Measurements from ENCODE around the gene LRRC8D.

Gene LRRC8D

GRCh38 chr1:89935235-89935634 lies 114.4 kb downstream of the LRRC8D start:
- H3K9me3 ChIP-seq (ENCODE audit: insufficient read depth, low read depth, low read length), result no peaks in the 10 kb centered on the region
- H2AFZ ChIP-seq (ENCODE audit: low read length), result no peak overlapping the region
- H3K79me2 ChIP-seq (ENCODE audit: insufficient read depth, low read length), result peaks cover 5% of the 10 kb centered on the region; the same call in 1 of the 2 replicates
- H3K36me3 ChIP-seq (ENCODE audit: insufficient read depth, low read length), result peaks cover 58% of the 10 kb centered on the region; the same call in 1 of the 2 replicates
- TF ChIP-seq EZH2phosphoT487 (IDR thresholded peaks at IDR 0.05; ENCODE audit: borderline replicate concordance) (no peak), CTCF (conservative IDR thresholded peaks at IDR 0.05; ENCODE audit: low read length) (no peak)
- no peak overlapping the region for H3K9ac ChIP-seq (ENCODE audit: low read depth, low read length, poor library complexity, severe bottlenecking)
- H3K4me2 ChIP-seq (ENCODE audit: low read depth, low read length, poor library complexity, severe bottlenecking), result no peak overlapping the region
- no peaks in the 10 kb centered on the region for H3K27me3 ChIP-seq (ENCODE audit: insufficient read depth, low read length, poor library complexity, severe bottlenecking)
- H4K20me1 ChIP-seq (ENCODE audit: insufficient read depth, low read length, poor library complexity, severe bottlenecking), result no peaks in the 10 kb centered on the region
- no peaks in the 10 kb centered on the region for H3K9me2 ChIP-seq (replicated peaks; ENCODE audit: low read depth, low read length)
- H3K4me3 ChIP-seq (ENCODE audit: low read length, poor library complexity, severe bottlenecking), result no peak overlapping the region
- H3K4me1 ChIP-seq (ENCODE audit: insufficient read depth, low read length, poor library complexity, severe bottlenecking), result peaks cover 10% of the 10 kb centered on the region
- no peaks in the 10 kb centered on the region for H3F3A ChIP-seq (ENCODE audit: low read depth)

GRCh38 chr1:89936694-89937093 lies 115.9 kb downstream of the LRRC8D start:
- Histone ChIP-seq H4K20me1 (ENCODE audit: insufficient read depth, low read length, poor library complexity, severe bottlenecking) (no peaks in the 10 kb centered on the region), H3K4me3 (ENCODE audit: low read length, poor library complexity, severe bottlenecking) (no peak overlapping the region), H3F3A (ENCODE audit: low read depth) (no peaks in the 10 kb centered on the region), H3K9me3 (ENCODE audit: insufficient read depth, low read depth, low read length) (no peaks in the 10 kb centered on the region), H3K27me3 (ENCODE audit: insufficient read depth, low read length, poor library complexity, severe bottlenecking) (no peaks in the 10 kb centered on the region), H3K9me2 (replicated peaks; ENCODE audit: low read depth, low read length) (no peaks in the 10 kb centered on the region), H3K36me3 (ENCODE audit: insufficient read depth, low read length) (peaks cover 58% of the 10 kb centered on the region; the same call in 1 of the 2 replicates), H3K79me2 (ENCODE audit: insufficient read depth, low read length) (no peaks in the 10 kb centered on the region), H3K4me1 (ENCODE audit: insufficient read depth, low read length, poor library complexity, severe bottlenecking) (peaks cover 16% of the 10 kb centered on the region), H3K9ac (ENCODE audit: low read depth, low read length, poor library complexity, severe bottlenecking) (no peak overlapping the region), H3K4me2 (ENCODE audit: low read depth, low read length, poor library complexity, severe bottlenecking) (no peak overlapping the region), H2AFZ (ENCODE audit: low read length) (no peak overlapping the region)
- no peak for TF ChIP-seq CTCF (conservative IDR thresholded peaks at IDR 0.05; ENCODE audit: low read length)
- no peak for TF ChIP-seq EZH2phosphoT487 (IDR thresholded peaks at IDR 0.05; ENCODE audit: borderline replicate concordance)

- no peaks in the 10 kb centered on the region for H3K79me2 ChIP-seq (ENCODE audit: insufficient read depth, low read length)
- H3K9me2 ChIP-seq (replicated peaks; ENCODE audit: low read depth, low read length), result no peaks in the 10 kb centered on the region
- H3K4me3 ChIP-seq (ENCODE audit: low read length, poor library complexity, severe bottlenecking), result no peak overlapping the region
- peaks cover 47% of the 10 kb centered on the region; the same call in 1 of the 2 replicates for H3K36me3 ChIP-seq (ENCODE audit: insufficient read depth, low read length)
- no peak overlapping the region for H3K4me2 ChIP-seq (ENCODE audit: low read depth, low read length, poor library complexity, severe bottlenecking)
- H3F3A ChIP-seq (ENCODE audit: low read depth), result no peaks in the 10 kb centered on the region
- no peaks in the 10 kb centered on the region for H3K27me3 ChIP-seq (ENCODE audit: insufficient read depth, low read length, poor library complexity, severe bottlenecking)
- no peak for TF ChIP-seq EZH2phosphoT487 (IDR thresholded peaks at IDR 0.05; ENCODE audit: borderline replicate concordance)
- no peak overlapping the region for H2AFZ ChIP-seq (ENCODE audit: low read length)
- H4K20me1 ChIP-seq (ENCODE audit: insufficient read depth, low read length, poor library complexity, severe bottlenecking), result no peaks in the 10 kb centered on the region
- H3K9me3 ChIP-seq (ENCODE audit: insufficient read depth, low read depth, low read length), result no peaks in the 10 kb centered on the region
- H3K9ac ChIP-seq (ENCODE audit: low read depth, low read length, poor library complexity, severe bottlenecking), result no peak overlapping the region
- peaks cover 16% of the 10 kb centered on the region for H3K4me1 ChIP-seq (ENCODE audit: insufficient read depth, low read length, poor library complexity, severe bottlenecking)
These were observed 117.6 kb downstream of the LRRC8D start for GRCh38 chr1:89938171-89939055.
